DMS114 treated with DMSO at 0.1 percent for 48 hours (cell line): ENCODE data around the gene MAN2B1.
"Not testable (repeated sequence)": the region's sequence is repeated elsewhere in the genome, so short reads cannot be mapped to it uniquely, and the experiment has no call there.

Source experiments
- DNase-seq: peaks from one replicate; lab custom pipeline; 2025; ENCODE audit not compliant: unreplicated experiment; lab: John Stamatoyannopoulos, UW

Gene MAN2B1

GRCh38 chr19:12623361-12624031 is 43.0 kb downstream of the MAN2B1 start:
- DNase-seq = no peak

- DNase-seq = not testable (repeated sequence)
Measured at GRCh38 chr19:12621253-12622024, 45.1 kb downstream of the MAN2B1 start.

DNA sequence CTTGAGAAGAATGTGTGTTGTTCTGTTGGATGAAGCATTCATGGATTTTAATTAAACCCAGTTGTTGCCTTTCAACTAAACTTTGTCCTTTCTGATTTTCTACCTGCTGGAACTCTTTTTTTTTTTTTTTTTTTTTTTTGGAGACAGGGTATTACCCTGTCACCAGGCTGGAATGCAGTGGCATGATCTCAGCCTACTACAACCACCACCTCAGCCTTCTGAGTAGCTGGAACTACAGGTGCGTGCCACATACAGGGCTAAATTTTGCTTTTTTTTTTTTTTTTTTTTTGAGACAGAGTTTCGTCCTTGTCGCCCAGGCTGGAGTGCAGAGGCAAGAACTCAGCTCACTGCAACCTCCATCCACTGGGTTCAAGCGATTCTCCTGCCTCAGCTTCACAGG is 48.9 kb downstream of the MAN2B1 start:
- DNase-seq = no peak

DNA sequence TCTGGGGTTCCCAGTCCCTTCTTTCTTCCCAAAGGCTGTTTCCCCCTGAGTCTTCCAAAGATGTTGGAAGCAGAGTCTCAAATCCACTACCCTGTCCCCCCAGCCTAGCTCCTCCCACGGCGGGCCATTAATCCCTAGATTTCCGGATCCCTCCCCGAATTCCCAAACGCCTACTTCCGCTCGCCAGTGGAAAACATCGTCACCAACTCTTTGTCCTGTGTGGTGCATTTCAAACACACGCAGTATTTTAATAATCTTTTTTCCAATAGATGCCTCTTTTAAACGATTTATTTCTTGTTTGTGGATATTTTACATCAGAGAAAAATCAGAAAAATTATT is 55.2 kb downstream of the MAN2B1 start:
- DNase-seq = peak; percentile 57

- peak; percentile 92 for DNase-seq
Measured at GRCh38 chr19:12610540-12611360, 55.8 kb downstream of the MAN2B1 start, which contains the start of the genes ZNF490 and ZNF791. TSS of gene ZNF490 (minus strand) at chr19:12610813. CDS start at chr19:12610680, 133 bp downstream. TSS of gene ZNF791 (plus strand) at chr19:12610920. CDS start at chr19:12611080, 160 bp downstream.

DNA sequence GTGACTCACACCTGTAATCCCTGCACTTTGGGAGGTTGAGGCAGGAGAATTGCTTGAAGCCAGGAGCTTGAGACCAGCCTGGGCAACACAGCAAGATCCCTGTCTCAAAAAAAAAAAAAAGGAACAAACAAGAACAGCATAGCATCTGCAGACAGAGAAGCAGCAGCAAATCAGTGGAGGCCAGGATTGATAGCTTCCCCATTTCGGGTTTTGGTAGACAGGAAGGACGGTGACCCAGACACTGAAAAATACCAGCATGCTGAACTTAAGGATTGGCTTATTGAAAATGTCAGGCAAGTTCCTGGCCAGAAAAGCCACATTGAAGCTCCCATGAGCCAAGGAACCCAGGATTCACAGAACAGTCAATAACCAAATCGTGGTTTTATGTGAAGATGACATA is 58.9 kb downstream of the MAN2B1 start:
- DNase-seq = no peak

- DNase-seq = no peak
Measured at GRCh38 chr19:12606796-12607195, 59.7 kb downstream of the MAN2B1 start.

DNA sequence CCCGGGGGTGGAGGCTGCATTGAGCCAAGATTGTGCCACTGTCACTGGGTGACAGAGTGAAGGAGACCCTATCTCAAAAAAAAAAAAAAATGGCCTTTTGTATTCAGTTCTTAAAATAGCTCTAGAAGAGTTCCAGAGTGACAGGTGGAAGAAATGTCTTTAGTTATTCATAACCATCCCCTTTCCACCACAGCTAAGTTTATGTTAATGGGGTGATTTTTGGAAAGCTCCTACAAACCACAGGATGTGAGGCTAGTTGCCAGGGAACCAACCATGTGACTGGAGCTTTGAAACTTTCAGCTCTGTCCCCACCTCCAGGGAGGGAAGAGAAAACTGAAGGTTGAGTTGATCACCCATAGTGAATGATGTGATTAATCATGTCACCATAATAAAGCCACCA is 62.8 kb downstream of the MAN2B1 start:
- no peak for DNase-seq

GRCh38 chr19:12597594-12597993 is 68.9 kb downstream of the MAN2B1 start:
- DNase-seq = no peak

DNA sequence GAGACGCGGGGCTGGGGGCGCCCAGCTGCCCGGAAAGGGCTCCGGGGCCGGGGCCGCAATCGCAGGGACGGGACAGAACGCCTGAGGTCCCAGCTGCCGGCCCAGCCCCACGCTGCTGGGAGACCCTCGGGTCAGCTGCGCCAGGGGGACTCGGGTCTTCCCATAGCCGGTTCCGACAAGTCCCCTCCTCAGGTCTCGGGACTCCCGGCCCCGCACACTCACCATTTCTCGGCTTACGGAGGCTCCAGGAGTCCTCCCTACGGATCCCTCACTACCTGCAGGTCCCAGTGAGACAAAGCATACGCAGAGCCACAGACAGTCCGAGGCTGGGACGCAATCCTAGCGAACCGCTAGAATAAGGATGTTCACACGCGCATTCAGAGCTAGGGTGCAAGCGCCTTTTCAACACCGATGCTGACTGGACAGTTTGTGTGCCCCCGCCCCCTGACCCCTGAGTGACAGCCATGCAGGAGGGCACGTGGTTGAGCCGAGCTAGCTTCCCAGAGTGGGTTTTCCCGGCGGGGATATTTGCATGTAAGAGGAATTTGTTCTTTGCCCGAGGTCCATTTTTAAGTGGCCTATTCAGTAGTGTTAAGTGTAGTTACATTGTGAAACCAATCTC is 69.5 kb downstream of the MAN2B1 start:
- DNase-seq = no peak
